GM19193 (cell line): ENCODE measurements around the gene TEC.

Source experiments
- POLR2A ChIP-seq: IDR thresholded peaks from 4 replicates; pipeline ENCODE4 v1.6.1; 2011; ENCODE audit not compliant: insufficient read depth, insufficient read length; ENCODE audit errors: extremely low read depth

Gene TEC

DNA sequence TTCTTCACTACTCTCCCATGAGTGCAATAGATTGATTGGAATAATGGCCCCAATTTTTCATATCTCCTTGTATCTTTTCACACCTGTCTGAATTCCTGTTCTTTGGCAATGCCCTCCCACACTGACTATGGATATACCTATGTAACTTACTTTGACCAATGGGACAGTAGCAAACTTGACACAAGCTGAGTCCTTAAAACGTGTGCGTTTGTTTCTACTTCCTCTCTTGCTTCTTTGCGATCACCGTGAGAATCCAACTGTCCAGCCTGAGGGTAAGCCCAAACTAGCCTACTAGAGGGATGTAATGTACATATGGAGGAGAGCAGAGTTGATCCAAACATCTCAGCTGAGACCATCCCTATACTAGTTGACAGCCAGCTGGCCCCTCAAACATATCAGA, 19.3 kb downstream of the TEC start:
- TF ChIP-seq POLR2A = no peak

DNA sequence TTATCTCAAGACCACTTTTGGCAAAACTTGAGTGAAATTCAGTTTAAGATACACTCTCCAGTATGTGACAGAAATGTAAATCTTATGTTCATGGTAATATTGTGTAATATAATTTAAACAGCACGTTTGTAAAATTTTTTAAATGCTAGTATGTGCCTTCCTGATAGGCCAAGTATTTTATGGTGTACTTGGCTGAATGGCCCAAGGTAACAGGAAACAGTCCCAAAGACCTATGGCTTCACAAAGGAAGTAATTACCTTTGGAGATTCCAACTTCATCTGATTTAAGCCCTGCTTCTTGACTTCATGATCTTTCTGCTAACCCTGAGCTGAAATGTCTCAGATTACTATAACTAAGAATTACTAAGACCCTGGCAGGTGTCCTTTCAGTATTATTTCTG, 20.3 kb downstream of the TEC start:
- no peak for TF ChIP-seq POLR2A

DNA sequence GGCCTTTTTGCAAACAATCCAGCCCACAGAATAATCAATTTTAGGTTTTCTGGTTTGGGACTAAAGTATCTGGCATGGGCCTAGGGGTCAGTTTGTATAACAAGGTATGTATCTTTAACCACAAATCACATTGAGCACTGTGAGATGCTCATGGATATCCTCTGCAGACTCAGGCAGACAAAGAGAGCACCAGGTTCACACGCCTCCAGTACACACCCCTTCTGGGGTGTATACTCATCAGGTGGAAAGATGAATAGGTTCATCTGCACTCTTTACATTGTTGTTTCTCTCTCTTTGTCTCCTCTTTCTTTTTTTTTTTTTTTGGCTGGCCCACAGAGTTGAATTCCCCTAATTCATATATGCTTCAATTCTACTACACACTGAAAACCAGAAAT, 21.1 kb downstream of the TEC start:
- TF ChIP-seq POLR2A = no peak

DNA sequence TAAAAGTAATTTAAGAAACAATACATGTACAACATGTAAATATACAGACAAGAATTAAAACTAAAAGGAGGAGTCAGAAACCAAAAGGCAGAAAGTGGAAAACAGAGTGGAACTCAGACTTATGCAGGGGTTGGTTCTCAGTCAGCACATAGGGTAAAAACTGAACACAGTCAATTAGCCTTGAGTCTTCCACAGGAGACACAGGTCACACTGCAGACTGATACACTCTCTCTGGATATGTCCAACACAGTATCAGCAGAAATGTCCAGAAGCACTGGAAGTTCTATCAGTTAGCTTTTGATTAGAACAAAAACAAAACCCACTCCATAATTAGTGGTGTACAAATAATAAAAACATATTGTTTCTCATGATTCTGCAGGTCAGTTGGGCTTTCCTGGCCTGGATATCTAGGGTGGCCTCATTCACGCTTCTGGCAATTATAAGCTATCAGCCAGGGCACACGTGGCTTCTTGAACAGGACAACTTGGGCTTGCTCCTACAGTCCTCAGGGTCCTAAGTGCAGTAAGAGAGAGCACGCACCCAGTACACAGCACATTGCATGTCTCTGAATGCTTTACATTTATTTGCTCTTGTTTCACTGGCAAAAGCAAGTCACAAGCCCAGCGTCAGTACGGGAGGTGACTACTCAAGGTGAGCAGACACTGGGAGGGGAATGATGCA, 21.6 kb downstream of the TEC start:
- TF ChIP-seq POLR2A = no peak

DNA sequence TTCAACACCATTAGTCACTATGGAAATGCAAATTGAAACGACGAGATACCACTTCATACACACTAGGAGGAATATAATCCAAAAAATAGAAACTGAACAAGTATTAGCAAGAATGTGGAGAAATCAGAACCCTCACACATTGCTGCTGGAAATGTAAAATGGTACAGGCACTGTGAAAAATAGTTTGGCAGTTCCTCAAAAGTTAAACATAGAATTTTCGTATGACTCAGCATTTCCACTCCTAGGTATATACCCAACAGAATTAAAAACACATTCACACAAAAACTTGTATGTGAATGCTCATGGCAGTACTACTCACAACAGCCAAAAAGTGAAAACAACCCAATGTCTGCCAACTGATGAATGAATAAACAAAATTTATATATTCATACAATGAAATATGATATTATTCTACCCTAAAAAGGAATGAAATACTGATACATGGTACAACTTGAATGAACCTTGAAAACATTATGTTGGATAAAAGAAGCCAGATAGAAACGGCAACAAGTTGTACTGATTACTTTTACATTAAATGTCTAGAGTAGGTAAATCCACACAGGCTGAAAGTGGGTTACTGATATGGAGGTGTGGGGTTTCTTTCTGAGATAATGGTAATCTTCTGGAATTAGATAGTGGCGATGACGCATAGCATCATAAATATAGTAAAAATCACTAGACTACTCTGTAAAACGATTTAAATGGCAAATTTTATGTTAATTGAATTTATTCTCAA, 22.3 kb downstream of the TEC start:
- TF ChIP-seq POLR2A = no peak

DNA sequence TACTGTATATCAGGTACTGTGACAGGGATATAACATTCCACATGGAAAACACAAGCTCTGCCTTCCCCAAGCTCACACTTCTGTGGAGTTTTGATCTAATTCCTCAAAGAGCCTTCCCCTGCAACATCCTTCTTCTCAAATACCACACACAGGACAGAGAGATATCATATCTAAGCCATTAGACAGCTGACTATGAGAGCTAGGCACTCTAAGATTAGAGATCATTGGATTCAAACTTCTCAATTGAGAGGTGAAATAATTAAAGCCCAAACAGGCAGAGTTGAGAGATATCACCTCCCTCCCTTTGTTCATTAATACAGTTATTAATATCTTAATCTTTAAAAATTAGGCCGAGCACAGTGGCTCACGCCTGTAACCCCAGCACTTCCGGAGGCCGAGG, 25.0 kb downstream of the TEC start:
- TF ChIP-seq POLR2A = no peak

DNA sequence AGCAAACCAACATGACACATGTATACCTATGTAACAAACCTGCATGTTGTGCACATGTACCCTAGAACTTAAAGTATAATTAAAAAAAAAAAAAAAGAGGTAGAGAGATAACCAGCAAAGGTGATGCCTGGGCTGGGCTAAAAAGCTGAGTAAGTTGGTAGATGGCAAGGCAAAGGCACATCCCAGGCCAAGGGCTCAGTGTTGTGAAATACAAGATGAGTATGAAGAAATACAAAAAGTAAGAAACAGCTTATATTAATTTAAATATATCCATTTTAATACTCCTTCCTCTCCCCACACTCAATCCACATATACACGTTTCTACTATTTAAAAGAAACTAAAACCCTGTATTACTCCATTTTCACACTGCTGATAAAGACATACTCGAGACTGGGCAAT, 25.8 kb downstream of the TEC start:
- no peak for TF ChIP-seq POLR2A

DNA sequence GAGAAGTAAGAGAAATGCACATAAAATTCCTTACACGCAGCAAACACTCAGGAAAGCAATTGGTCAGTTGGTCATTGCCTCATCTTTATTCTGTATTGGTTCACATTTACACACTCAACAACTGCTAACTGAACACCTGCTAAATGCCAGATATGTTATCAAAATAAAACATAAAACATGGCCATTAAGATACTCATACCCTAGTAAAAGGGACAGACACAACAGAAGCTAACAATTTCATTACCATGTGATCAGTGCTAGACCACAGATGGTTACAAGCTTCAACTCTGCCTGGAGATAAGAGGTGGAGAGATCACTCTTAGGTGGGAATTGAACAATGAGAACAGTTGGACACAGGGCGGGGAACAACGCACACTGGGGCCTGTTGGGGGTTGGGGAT, 26.2 kb downstream of the TEC start:
- TF ChIP-seq POLR2A = no peak

DNA sequence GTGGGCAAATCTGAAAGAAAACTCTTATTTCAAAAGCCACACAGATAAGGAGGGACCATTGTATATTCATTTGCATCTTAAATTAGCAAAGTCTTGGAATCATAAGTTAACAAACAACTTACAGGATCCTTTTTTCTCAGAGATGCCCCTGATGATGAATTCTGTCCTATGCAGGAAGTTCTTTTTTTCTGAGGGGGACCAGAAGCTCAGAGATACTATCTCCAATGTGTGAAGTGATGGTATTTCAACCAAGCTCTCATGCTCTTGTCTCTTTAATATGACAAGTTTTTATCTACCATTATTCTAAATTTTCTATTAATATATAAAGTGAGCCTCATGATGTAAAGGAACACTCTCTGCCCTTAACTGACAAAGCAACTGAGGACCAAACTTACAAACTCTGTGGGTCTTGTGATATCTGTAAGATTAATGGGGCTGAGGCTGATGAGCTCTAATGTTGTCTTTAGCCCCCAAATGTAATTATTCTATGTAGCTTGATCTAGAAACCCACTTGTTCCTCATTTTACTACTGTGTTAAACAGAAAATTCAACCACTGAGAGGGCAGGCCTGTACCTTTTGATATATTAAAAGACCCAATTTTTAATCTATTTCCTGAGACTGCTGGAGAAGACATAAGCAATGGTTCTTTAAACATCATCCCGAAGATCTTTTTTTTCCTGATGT, 27.0 kb downstream of the TEC start:
- TF ChIP-seq POLR2A = no peak

DNA sequence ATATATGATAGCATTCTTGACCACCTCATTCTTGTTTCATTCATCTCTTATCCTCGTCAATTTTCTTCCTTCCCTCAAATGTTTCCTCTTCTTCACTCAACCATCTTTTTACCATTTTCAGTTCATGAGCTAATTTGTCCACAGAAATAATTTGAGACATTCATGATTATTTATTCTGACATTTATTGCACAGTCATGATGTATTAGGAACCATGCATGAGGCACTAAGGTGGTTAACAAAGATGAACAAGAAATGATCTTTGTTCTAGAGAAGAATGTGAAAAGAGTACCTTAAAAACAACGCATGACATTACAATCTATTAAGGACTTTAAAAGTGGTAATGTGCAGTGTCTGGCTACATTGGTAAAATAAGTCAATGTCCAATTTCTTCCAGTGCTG, 27.9 kb downstream of the TEC start:
- TF ChIP-seq POLR2A = no peak

DNA sequence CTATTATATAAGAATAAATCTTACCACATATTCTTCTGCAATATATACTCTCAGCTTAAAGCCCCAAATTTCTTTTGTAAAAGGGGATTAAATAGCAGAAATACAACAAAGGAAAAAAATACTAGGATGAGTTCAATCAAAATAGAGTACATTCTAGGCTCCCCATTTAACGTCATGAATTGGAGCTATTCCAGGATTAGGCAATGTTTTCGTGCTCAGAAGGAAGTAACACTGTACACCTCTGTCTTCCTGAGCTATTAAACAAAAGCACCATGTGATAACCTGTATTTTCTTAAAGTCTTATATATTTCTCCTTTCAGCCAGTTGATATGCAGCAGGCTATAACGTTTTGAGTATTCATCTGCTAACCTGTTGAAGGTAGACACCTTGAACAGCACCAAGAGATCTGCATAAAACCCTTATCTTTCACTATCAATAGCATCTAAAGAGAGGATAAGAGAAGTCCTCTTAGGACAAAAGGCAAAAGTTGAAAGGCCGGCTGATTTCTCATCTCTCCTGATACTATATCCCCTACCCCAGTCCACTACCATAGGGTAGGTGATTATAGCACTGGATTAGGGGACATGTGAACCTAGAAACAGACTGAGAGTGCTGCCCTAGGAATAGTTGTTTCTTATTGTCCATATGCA, 31.5 kb downstream of the TEC start:
- TF ChIP-seq POLR2A = no peak

DNA sequence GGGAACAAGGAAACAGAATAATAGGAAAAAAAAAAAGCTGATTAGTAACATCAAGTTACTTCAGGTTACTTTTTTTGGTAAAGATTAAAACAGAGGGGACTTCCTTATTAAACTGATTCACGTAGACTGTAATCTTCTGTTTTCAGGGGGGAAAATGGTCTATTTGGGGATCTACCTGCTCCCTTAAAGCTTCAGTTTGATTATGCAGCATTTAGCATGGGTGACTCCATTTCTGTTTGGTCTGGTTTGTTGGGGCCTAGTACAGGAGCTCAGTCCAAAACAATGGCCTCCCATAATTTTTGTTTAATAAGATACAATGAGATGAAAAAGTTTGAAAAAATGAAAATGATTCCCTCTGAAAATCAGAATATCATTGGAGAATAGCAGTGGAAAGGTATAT, 34.6 kb downstream of the TEC start:
- no peak for TF ChIP-seq POLR2A

DNA sequence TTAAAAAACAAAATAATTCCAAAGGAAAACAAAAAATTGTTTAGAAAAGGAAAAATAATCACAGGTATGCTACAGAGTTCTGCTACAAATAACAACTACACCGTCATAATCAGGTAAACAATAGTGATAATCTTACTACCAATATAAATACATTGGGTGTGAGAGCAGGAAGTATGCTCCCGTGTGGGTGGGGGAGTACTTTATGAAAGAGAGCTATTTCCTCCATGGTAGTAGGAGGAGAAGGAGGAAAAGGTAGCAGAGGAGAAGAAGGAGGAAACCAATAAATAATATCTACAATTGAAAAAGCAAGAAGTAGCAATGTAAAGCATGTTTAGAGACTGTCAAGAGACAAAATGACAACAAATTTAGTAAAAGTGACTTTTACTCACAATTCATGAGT, 35.1 kb downstream of the TEC start:
- TF ChIP-seq POLR2A = no peak

DNA sequence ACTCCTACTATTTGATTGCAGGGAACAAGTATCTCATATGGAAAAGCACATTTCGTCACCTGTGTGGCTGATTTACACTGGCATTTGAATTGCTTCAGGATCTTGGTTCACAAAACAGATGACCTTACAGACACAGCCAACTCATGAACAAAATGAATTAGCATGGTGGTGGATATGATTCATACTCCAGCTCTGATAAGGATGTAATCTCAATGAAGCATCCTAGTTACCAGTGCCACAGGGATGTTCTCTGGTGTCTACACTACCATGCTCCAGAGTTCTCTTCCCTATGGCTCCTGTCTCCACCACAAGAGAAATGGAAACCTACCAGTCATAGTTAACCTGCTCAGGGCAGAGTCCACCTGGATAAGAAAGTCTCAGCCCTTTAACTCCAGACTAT, 40.7 kb downstream of the TEC start:
- no peak for TF ChIP-seq POLR2A

DNA sequence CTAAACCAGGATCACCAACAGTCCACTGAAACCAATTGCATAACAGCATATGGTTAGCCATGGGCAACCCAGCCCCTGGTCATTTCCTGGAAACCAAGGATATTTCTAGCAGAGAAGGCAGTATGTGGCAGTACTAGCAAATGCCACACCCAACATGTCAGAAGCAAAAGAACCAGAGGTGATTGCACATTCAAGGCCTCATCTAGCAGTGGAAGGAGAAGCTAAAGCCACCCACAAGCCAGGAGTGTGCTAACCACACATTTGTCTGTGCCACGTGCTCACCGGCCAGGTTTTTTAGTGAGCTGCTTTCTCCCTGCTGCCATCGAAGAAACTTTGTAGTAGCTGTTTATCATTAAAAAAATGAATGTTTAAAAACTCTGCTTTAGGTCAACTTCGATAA, 42.0 kb downstream of the TEC start:
- TF ChIP-seq POLR2A = no peak
